Left colon (tissue), 2 donors: ENCODE measurements around the gene NLK. TPM values are rescaled to one million over a fixed set of nuclear protein-coding genes. Genes with fewer than 3 reads are reported as not detected.
"Not testable (repeated sequence)": the region's sequence is repeated elsewhere in the genome, so short reads cannot be mapped to it uniquely, and the experiment has no call there.

ENCODE experiments used
- ATAC-seq: fragments of 200-7000 bp; cut with Tn5 transposase; one replicate; pipeline ENCODE4 v1.9.1; 2020; ENCODE audit warnings: mild to moderate bottlenecking, moderate library complexity
- DNase-seq, 2 donors: peaks; one replicate each; pipeline ENCODE4 v3.0.0-alpha.2; 2020
- intact Hi-C, 2 donors: fragments of 100-400 bp; cut with DNase I in 1 of 2; cut with micrococcal nuclease in 1 of 2; formaldehyde crosslinking; loops; one replicate each; pipeline versions ENCODE4 v1.11.2 to v1.14.0; 2022; cut with DNase I, micrococcal nuclease
- total RNA-seq, 2 donors: library from RNA; stranded (reverse); fragmentation: NEBNext Ultra II Directional; extraction: Animal tissue kit (Norgen Biotek cat#: 25700); gene quantifications; one replicate each; pipeline ENCODE4 v1.2.1, GENCODE V29; 2021
- donor health status: DM: no; HTN: no; CAD: no.
- donor health status: DM: yes; HTN: yes; CAD: no.

NLK gene
- total RNA-seq, 2 donors from 2014 or later, result 22.6 to 25.2 TPM

- no peak for ATAC-seq
- DNase-seq, result no peak
- intact Hi-C loops, result no loop called here
Measured at GRCh38 chr17:28204244-28204643, 161.8 kb downstream of the NLK start.

GRCh38 chr17:28204751-28205150 is 162.3 kb downstream of the NLK start:
- no peak for ATAC-seq
- intact Hi-C loops, result no loop called here
- DNase-seq, result no peak

- intact Hi-C loops, result no loop called here
- no peak for DNase-seq
- ATAC-seq, result no peak
Measured at GRCh38 chr17:28206292-28206691, 163.8 kb downstream of the NLK start.

GRCh38 chr17:28211811-28212210 is 169.3 kb downstream of the NLK start:
- ATAC-seq (no peak), DNase-seq (no peak)
- intact Hi-C loops, result no loop called here

GRCh38 chr17:28213578-28213977 is 171.1 kb downstream of the NLK start:
- DNase-seq, ATAC-seq, intact Hi-C loops: not testable (repeated sequence)

- intact Hi-C loops, result no loop called here
- no peak for DNase-seq
- ATAC-seq, result no peak
Measured at GRCh38 chr17:28216052-28216451, 173.6 kb downstream of the NLK start.

GRCh38 chr17:28216528-28216927 is 174.1 kb downstream of the NLK start:
- no peak for DNase-seq
- no peak for ATAC-seq
- intact Hi-C loops, result no loop called here

GRCh38 chr17:28219771-28220170 is 177.3 kb downstream of the NLK start:
- ATAC-seq, result no peak
- no peak for DNase-seq
- intact Hi-C loops, result no loop called here

GRCh38 chr17:28221751-28222414 is 179.4 kb downstream of the NLK start:
- ATAC-seq, result no peak
- DNase-seq, result no peak
- intact Hi-C loops, result no loop called here

- ATAC-seq (no peak), DNase-seq (no peak)
- intact Hi-C loops, result no loop called here
Measured at GRCh38 chr17:28225271-28225670, 182.8 kb downstream of the NLK start.

GRCh38 chr17:28225867-28226266 is 183.4 kb downstream of the NLK start:
- intact Hi-C loops, result no loop called here
- DNase-seq (no peak), ATAC-seq (no peak)

GRCh38 chr17:28226563-28227315 is 184.3 kb downstream of the NLK start:
- intact Hi-C loops, result no loop called here
- no peak for ATAC-seq

GRCh38 chr17:28227316-28228108 is 185.0 kb downstream of the NLK start:
- DNase-seq (peak; percentile 81 to 87), ATAC-seq (peak; percentile 96)
- intact Hi-C loops, result no loop called here

More at GRCh38 chr17:28226563-28227315, 184.3 kb downstream of the NLK start:
- no peak for DNase-seq

GRCh38 chr17:28228109-28228840 is 185.8 kb downstream of the NLK start:
- DNase-seq, result no peak
- intact Hi-C loops, result no loop called here
- ATAC-seq, result peak; percentile 29

- intact Hi-C loops, result no loop called here
- DNase-seq (no peak), ATAC-seq (no peak)
Measured at GRCh38 chr17:28228986-28229729, 186.7 kb downstream of the NLK start.

- no peak for ATAC-seq
- intact Hi-C loops, result no loop called here
- DNase-seq, result no peak
Measured at GRCh38 chr17:28230011-28230410, 187.5 kb downstream of the NLK start.

- ATAC-seq, intact Hi-C loops, DNase-seq: not testable (repeated sequence)
Measured at GRCh38 chr17:28230607-28231006, 188.1 kb downstream of the NLK start.

- DNase-seq, ATAC-seq, intact Hi-C loops: not testable (repeated sequence)
Measured at GRCh38 chr17:28231624-28232023, 189.1 kb downstream of the NLK start.
